GM18909 (cell line): ENCODE measurements around the gene TBC1D1.
"Not testable (repeated sequence)": the region's sequence is repeated elsewhere in the genome, so short reads cannot be mapped to it uniquely, and the experiment has no call there.

ENCODE experiments used
- ATAC-seq: cut with Tn5 transposase; IDR thresholded peaks from one replicate; pipeline ENCODE4 v1.9.1; 2021; ENCODE audit warnings: mild to moderate bottlenecking; ENCODE audit not compliant: unreplicated experiment, poor library complexity

The TBC1D1 gene

DNA sequence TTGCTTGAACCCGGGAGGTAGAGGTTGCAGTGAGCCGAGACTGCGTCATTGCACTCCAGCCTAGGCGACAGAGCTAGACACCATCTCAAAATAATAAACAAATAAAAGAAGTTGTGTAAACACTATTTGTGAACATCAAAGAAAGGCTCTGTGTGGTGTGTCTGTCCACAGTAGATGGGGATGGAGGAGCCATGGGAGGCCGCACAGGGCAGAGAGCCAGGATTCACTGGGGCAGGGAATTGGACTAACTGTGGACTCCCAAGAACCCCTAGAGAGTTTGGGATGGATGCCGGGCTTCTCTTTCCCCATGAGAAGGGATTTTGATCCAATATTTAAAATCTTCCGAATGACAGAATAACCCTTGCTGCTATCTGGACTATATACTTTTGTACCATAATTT is 26.5 kb downstream of the TBC1D1 start:
- ATAC-seq, result no peak

DNA sequence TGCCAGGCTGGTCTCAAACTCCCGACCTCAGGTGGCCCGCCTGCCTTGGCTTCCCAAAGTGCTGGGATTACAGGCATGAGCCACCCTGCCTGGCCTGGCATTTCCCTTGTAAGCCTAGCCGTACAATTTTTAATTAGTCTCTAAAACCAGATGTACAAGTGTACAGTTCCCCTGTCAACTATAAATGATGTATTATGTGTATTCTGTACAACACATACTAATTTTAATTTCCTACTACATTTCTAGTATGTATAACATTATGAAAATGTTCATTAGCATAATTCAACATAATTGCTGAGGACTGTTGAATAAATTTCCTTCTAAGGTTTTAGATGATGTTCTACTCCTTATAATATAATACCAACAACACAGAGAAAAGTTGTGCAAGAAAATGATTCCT is 27.8 kb downstream of the TBC1D1 start:
- no peak for ATAC-seq

DNA sequence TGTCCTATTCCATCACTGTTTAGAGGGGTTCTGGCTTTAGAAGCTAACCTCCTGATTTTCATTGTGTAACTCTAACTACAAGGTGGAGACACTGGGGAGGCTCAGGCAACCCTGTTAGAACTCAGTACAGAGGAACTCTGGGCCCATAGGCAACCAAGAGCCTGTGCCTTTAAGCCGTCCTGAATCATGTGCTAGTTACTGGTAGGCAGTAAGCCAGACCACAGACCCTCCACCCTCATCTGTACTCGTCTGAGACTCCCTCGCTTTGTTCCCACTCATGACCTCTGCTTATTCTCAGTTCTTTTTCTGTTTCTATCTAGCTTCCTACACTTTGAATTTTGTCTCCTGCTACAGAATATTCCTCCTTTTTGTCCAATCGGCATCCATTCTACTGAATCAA is 31.4 kb downstream of the TBC1D1 start:
- no peak for ATAC-seq

DNA sequence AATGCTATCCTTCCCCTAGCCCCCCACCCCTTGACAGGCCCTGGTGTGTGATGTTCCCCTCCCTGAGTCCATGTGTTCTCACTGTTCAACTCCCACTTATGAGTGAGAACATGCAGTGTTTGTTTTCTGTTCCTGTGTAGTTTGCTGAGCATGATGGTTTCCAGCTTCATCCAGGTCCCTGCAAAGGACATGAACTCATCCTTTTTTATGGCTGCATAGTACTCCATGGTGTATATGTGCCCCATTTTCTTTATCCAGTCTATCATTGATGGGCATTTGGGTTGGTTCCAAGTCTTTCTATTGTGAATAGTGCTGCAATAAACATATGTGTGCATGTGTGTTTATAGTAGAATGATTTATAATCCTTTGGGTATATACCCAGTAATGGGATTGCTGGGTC is 32.2 kb downstream of the TBC1D1 start:
- not testable (repeated sequence) for ATAC-seq

DNA sequence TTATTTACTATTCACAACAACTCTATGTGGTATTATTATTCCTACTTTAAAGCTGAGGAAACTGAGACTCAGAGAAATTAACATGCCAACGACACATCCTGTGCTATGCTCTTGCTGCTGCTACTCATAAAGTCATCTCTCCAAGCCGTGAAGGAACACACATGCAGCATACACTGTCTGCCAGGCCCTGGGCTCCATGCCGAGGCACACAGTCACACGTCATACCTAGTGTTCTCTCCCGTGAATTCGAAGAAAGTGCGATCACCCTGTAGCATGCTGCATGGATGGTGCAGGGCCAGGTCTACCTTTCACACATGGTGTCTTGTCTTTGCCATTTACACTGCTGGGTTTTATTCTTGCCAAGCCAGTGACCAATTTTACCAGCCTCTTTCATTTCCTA is 34.1 kb downstream of the TBC1D1 start:
- ATAC-seq, result no peak

DNA sequence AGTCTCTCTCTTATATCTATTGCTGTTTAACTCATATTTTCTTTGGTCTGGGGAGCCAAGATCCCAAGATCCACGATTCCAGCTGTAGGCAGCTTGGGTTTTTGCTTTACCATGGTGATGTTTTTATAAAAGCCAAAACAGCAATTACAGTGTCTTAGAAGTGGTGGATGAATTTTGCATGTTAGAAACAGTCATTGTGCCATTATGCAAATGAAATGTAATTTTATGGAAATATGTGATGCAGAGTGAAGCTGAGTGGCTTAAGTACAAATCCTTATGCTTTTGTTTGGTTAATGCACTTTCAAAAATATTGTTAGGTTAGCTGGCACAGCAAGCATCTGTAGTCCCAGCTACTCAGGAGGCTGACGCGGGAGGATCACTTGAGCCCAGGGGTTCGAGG is 36.5 kb downstream of the TBC1D1 start:
- no peak for ATAC-seq

DNA sequence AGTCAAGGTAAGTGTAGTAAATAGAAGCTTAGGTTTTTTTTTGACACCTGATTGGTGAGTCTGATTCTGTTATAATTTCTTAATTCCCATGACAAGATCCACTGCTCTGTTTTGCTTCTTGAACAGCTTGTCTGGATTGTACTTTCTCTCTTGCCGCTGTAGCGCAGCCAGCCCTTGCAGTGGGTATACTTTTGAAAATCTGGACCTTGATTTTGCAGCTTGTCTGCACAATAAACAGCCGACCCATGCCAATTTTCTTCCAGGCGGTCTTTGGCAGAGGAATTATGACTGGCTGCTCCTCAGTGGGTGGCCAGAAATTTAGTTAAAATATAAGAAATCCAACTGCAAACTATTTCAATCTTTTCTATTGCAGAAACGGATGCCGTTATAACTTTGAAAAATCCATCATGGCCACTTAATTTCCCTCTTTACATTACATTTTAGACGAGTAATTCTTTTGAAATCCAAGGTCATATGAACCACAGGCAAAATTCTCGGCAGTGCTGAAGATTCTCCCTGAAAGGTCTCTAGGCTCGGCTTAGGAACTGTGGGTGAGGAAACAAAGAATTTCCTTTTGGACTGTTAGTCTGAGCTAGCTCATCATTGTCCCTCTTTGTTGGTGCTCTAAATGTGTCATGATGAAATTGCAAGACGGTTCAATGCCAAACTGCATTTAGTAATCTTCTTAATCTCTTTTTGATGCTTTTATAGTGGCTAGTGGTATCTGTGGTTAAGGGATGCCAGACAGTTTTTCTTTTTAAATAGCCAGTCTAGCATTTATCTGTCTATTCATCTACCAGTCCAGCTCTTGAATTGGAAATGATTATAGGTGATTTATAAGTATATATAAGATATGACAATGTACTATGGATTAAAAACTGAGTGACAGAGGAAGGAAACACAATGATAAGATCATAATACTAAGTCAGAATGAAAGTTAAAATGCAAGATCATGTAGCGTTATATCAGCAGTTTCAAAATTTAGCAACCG is 37.8 kb downstream of the TBC1D1 start:
- ATAC-seq, result no peak

DNA sequence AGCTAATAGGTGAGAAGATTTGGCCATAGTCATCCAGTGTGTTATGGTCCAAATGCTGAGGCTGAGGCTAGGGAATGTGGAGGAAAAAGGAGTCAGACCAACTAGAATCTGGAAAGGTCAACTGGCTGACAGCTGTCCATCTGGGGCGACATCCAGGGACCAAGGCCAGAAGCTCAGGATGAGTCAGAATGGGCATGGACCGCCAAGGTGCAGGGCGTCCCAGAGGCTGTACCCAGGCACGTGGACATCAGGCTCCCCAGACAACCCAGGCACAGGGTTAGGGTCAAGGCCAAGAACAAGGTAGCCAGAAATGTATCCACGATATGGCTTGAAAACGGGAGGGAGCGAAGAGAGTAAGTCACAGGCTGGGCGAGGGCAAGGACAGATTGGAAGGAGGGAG is 43.2 kb downstream of the TBC1D1 start:
- no peak for ATAC-seq

DNA sequence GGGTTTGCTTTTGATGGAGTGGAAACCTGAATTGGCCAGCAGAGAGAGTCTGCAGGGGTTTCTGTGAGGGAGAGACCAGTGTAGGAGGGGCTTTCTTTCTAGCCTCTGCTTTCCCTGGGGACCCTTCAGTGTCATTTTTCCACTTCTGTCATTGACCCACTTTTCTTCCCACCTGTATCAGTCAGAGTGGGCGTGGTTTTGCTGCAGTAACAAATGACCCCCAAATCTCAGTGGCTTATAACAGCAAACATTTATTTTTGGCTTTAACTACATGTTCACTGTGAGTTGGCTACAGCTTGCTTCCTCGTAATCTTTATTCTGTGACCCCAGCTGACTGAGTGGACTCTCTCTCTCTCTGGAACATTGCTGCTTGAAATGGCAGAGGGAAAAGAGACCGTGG is 43.7 kb downstream of the TBC1D1 start:
- no peak for ATAC-seq

DNA sequence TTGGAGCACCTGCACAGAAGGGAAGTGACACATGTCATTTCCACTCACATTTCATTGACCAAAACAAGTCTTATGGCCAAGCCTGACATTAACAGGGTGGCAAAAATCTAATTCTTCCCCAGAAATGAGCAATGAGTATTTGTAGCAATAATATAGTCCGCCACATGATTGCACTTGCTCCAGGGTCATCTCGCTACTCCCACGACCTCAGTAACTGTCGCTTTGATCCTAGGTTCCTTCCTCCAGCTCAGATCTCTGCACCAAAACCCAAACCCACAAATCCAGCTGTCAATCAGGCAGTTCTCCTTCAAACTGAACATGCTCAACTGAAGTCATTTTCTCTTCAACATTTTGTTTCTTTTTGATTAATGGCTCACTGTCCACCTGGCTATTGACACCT is 44.1 kb downstream of the TBC1D1 start:
- no peak for ATAC-seq

DNA sequence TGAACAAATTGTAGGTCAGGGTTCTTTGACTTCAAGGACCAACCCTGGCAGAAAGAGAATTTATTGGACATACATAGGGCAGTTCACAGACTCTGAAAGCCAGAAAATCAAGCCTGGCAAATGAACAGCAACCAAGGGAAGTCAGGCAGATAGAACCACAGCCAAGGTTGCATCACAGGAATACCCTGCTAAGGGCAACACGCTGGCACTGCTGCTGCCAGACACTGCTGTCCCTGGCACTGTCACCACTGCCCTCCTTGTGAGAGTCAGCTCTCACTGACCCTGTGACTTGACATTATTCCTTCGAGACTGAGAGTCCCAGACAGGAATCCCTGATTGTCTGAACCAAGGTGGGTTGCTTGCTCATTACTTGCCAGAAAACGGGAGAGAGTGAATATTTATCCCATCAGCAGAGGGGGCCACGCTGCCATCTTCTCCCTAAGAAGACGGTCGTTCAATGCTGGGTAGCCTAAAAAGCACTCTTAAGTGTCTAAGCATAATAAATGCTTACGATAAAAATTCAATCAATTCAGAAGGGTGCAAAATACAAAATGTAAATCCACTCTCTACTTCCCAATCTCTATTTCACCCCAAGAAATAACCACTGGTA is 46.1 kb downstream of the TBC1D1 start:
- ATAC-seq, result no peak

DNA sequence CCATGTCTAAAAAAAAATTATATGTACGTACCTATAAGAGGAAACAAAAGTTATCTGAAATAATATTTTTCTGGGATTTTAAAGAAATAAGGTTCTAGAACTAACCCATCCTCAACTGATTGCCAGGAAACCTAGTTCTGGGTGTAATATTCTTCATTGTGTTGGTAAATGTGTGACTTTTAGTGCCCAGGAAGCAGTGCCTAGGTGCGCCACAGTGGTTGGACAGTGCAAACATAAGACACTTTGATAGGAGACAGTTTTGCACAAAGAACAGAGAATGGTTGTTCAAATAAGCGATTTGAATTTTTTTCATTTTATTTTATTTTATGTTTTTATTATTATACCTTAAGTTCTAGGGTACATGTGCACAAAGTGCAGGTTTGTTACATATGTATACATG is 47.3 kb downstream of the TBC1D1 start:
- no peak for ATAC-seq

DNA sequence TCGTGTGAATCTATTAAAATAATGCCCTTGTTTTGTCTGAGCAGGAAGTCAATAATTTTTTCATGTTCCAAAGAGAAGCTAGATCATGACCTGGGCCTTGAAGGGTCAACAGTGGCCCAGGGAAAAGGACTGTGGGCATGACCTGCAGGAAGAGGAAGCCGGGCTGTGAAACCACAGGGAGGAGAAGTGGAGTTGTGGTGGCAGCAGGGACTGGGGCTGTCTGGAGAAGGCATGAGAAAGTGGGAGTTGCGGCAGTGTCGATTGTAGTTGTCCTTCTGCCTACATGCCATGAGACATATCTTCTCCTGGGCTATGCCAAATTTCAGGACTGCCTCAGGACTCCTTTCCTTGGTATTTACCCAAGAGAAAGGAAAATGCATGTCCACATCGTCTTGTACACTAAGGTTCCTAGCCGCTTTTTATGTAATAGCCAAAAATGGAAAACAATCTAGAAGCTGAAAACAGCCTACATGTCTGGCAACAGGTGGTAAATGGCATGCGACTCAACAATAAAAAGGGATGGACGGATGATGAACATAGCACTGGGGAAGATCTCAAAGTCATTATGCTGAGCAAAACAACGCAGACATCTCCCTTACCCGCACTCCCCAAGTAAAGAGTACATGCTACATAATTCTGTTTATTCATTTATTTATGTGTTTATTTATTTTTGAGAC is 55.8 kb downstream of the TBC1D1 start:
- no peak for ATAC-seq

DNA sequence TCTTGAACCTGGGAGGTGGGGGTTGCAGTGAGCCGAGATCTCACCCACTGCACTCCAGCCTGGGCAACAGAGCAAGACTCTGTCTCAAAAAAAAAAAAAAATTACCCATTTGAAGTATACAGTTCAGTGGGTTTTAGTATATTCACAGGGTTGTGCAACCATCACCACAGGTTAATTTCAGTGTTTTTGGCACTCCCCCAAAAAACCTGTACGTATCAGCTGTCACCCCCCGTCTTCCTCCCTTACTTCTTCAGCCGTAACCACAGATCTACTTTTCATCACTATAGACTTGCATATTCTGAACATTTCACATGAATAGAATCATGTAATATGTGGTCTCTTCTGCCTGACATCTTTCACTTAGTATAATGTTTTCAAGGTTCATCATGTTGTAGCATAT is 57.7 kb downstream of the TBC1D1 start:
- no peak for ATAC-seq

DNA sequence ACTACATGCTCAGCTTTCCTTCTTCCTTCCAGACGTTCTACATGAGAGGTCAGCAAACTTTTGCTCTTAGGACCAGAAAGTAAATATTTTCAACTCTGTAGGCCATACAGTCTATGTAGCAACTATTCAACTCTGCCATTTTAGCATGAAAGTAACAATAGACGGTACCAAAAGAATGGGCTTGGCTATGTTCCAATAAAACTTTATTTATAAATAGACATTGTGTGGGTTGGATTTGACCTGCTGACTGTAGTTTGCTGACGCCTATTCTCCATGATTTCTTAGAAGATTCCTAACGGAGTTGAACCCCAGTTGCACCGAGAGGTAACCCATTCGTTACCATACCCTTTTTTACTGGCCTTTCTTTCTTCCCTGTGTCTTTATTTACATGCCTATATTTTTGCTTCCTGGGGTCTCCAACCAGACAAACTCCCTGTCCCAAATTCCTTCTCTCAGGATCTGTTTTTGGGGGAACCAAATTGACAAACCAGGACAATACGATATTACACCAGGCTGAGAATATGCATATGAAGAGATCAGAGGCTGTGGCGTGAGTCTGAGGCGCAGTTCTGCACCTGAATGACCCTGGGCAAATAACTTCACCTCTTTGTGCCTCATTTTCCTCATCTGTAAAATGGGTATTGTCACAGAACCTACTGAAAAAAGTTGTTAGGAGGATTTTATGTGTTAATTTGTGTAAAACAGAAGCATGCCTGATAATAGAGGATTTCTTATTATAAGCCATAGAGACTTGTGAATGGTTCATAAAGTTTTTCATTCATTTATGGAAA is 58.9 kb downstream of the TBC1D1 start:
- ATAC-seq, result no peak

DNA sequence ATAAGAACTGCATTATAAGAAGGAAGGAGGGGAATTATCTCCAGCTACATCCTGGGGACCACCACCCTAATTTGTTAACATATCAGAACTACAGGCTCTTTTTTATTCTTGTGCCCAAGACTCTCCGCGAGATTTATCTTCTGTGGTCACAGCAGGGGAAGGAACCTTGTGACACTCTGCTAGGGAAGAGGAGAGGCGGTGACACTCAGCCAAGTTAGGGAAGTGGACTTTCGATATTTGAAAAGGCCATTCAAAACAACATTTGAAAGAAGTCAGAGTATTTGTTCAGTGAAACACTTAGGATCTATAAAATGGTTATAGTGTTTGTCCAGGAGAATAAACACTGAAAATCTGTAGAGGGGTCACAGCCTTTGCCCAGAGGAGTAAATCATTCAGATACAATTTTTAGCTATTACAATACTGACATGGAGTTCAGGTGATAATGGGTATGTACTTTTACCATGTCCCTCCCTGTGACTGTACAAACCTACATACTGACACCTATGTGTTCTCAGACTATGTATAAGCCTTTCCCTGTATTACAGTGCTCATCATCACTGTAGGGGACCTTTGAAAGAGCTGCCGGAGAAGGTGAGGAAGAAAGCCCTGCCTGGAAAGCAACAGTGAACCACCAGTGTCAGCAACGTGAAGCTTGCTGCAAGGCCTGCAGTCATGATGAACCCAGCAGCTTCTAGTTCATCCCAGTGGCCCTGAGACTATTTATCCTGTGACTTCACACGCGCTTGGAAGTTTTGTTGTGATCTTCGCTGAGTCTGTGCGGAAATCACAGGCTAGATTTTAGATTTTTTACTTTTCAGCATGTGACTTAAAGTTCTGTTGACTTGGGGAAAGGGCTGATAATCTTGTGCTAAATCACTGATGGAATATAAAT is 60.8 kb downstream of the TBC1D1 start:
- ATAC-seq, result no peak

DNA sequence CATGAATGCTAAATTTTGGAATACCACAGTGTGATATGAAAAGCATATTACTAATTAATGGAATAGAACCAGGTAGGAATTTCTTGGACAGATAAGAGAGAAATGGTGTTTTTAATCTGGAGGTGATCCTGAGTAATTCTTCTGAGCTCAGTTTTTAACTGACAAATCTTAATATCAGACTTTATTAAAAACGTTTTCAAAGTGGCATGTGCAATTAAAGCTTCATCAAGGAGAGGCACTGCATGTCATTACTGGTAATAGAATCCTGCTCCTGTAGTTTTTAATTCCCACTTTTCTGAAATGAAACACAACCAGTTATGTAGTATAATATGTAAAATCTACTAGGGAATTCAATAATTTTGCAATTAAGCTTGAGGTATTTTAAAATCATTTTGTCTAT is 62.3 kb downstream of the TBC1D1 start:
- no peak for ATAC-seq

DNA sequence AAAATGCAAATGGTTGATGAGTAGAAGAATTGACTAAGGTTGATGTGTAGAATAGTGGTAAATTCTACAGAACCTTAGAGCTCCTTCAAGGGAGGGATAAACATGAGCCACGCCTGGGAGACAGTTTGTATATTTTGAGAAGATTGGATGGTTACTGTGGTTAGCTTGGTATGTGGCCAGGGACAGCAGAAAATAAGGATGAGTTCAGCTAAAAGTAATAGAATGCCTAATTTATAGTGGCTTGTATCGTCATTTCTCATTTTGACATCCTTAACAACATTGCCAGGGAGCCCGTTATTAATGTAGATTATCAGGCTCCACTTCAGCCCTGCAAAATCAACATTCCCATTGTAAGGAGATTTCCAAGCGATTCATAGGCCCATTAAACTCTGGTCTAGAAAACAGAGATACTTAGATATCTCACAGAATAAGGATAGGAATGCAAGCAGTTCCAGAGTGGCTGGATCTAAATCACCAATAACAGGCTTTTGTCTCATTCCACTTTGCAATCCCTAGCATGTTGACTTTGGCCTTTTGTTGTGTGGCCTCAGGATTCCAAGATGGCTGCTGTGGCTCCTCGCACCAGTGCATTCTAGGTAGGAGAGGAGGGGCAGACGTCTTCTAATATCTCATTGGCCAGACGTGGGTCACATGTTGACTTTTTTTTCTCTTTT is 62.9 kb downstream of the TBC1D1 start:
- no peak for ATAC-seq

DNA sequence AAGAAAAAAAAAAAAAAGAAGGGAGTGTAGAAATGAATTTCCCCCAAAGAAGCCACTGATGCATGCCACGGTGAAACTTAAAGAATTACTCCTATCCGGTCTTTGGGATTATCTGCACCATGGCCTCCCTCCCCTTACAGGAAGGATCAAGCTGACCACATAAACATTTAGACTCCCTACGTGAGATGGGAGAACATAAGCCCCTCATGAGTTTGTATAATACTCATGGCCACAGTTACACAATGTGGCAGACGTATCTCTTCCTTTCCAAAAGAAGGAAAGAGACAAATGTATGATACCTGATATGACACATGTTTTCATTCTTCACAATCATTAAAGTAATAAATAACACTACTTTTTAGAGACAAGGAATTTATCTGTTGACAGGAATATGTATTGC is 66.1 kb downstream of the TBC1D1 start:
- no peak for ATAC-seq
